NB4 (cell line): ENCODE data around the gene SCAI.
"Not testable (repeated sequence)": the region's sequence is repeated elsewhere in the genome, so short reads cannot be mapped to it uniquely, and the experiment has no call there.

Source experiments
- DNase-seq: peaks from one replicate; pipeline ENCODE4 v3.0.0; 2010; ENCODE audit warnings: low read depth
- H3K4me3 ChIP-seq: one replicate; pipeline ENCODE4 v1.5.1; 2011; ENCODE audit warnings: mild to moderate bottlenecking, low read depth, low read length, moderate library complexity
- MYC ChIP-seq: IDR thresholded peaks from 2 replicates; pipeline ENCODE4 v1.6.1; 2011; ENCODE audit warnings: low read depth, low read length
- POLR2A ChIP-seq: IDR thresholded peaks from 2 replicates; pipeline ENCODE4 v1.6.1; 2011; ENCODE audit warnings: mild to moderate bottlenecking; ENCODE audit not compliant: insufficient read length; ENCODE audit errors: extremely low read depth
- TF ChIP-seq, protein P1 (sequence below): IDR thresholded peaks from one replicate; pipeline ENCODE4 v1.5.1; 2012; ENCODE audit warnings: low read depth, low read length
- TF ChIP-seq, protein P2 (sequence below): IDR thresholded peaks from 2 replicates; pipeline ENCODE4 v1.6.1; 2011; ENCODE audit warnings: low read depth, low read length

Gene SCAI

DNA sequence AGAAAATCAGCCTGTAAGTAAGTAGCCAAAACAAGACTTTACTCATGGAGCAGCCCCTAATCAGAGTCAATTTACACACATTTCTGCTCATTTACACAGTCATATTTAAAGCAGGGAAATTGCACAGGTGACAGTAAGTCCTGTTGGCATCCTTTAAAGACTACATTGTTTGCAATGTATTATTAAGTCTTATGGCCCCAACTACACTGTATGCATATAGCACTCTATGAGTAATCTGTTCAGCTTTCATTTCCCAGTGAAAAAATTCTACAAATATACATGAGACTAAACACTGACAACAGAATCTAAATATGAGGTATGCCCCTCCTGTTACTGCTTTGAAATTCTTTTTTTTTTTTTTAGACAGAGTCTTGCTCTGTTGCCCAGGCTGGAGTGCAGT is 26.6 kb upstream of the SCAI start:
- H3K4me3 ChIP-seq: no peak overlapping the region
- TF ChIP-seq, protein P1, sequence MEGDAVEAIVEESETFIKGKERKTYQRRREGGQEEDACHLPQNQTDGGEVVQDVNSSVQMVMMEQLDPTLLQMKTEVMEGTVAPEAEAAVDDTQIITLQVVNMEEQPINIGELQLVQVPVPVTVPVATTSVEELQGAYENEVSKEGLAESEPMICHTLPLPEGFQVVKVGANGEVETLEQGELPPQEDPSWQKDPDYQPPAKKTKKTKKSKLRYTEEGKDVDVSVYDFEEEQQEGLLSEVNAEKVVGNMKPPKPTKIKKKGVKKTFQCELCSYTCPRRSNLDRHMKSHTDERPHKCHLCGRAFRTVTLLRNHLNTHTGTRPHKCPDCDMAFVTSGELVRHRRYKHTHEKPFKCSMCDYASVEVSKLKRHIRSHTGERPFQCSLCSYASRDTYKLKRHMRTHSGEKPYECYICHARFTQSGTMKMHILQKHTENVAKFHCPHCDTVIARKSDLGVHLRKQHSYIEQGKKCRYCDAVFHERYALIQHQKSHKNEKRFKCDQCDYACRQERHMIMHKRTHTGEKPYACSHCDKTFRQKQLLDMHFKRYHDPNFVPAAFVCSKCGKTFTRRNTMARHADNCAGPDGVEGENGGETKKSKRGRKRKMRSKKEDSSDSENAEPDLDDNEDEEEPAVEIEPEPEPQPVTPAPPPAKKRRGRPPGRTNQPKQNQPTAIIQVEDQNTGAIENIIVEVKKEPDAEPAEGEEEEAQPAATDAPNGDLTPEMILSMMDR: no peak
- no peak for TF ChIP-seq POLR2A
- TF ChIP-seq MYC: no peak
- TF ChIP-seq, protein P2, sequence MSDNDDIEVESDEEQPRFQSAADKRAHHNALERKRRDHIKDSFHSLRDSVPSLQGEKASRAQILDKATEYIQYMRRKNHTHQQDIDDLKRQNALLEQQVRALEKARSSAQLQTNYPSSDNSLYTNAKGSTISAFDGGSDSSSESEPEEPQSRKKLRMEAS: no peak
- DNase-seq: no peak

DNA sequence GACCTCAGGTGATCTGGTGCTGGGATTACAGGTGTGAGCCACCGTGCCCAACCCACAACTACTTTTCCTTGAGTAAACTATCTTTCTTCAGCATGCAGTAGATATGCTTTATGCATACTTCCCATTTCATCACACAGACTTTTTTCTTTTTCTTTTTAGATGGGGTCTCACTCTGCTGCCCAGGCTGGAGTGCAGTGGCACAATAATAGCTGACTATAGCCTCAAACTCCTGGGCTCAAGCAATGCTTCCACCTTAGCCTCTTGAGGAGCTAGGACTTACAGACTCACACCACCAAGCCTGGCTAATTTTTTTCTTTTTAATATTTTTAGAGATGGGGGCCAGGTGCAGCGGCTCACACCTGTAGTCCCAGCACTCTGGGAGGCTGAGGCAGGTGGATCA is 23.4 kb upstream of the SCAI start:
- no peak for DNase-seq
- no peak overlapping the region for H3K4me3 ChIP-seq
- TF ChIP-seq, protein P1: no peak

DNA sequence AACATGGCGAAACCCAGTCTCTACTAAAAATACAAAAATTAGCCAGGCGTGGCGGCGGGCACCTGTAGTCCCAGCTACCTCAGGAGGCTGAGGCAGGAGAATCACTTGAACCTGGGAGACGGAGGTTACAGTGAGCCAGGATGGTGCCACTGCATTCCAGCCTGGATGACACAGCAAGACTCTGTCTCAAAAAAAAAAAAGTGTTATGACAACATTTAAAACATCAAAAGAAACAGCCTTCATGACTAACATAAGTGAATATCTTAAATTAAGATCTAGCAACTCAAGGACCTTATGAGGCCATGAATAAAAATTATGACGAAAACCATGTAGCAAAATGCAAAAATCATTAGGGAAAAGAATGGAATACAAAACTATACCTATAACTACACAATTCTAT is 19.6 kb upstream of the SCAI start:
- DNase-seq, H3K4me3 ChIP-seq: not testable (repeated sequence)

DNA sequence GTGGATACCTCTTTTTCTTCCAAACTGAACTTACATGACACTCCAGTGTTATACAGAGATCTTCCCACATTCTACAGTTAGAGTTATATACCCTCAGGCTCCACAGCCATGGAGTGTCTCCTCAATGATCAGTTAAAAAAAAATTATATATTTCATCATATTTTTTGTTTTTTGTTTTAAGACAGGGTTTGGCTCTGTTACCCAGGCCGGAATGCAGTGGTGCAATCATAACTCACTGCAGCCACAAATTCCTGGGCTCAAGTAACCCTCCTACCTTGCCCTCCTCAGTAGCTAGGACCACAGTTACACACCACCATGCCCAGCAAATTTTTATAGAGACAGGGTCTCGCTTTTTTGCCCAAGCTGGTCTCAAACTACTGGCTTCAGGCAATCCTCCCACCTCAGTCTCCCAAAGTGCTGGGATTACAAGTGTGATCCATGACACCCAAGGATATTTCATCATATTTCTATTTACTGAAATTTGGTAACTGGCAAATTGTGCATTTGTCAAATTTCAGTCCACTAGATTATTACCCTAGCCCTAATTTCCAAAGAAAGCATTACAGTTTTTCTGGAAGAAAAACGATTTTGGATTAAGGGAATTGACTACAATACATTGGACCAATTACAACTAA is 18.1 kb upstream of the SCAI start:
- no peak overlapping the region for H3K4me3 ChIP-seq
- no peak for DNase-seq
- TF ChIP-seq, protein P2: no peak

DNA sequence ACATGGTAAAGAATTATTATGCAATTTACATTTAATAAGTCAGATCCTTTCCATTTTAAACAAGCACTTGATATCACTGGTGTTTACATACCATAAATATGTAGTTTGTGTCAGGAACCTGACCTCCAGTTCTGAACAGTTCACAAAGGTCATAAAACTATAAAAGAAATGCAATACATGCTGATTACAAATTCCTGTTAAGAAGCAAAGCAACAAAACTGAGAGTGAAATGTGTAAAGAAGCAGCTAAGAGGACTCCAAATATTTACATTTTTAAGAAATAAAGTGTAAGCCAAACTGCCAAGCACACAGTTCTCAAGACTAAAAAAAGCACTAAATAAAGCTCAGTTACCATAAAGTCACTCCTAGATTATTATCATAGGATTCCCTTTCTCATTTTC is 17.4 kb upstream of the SCAI start:
- no peak for DNase-seq
- no peak for TF ChIP-seq POLR2A
- no peak for TF ChIP-seq MYC
- TF ChIP-seq, protein P2: no peak
- TF ChIP-seq, protein P1: no peak
- no peak overlapping the region for H3K4me3 ChIP-seq

DNA sequence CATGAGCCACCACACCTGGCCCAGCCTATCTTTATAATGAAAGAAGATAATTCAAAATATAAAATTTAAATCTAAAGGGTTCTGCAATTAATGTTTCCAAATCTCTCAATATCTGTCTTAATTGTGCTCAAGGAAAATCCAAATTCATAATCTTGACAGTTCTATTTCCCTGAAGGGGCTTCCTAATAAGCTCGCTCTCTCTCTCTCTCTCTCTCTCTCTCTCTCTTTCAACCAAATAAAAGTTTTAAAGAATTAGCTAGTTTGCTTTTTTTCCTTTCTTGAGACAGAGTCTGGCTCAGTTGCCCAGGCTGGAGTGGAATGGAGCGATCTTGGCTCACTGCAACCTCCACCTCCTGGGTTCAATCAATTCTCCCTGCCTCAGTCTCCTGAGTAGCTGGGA is 13.2 kb upstream of the SCAI start:
- H3K4me3 ChIP-seq: no peak overlapping the region
- no peak for DNase-seq

DNA sequence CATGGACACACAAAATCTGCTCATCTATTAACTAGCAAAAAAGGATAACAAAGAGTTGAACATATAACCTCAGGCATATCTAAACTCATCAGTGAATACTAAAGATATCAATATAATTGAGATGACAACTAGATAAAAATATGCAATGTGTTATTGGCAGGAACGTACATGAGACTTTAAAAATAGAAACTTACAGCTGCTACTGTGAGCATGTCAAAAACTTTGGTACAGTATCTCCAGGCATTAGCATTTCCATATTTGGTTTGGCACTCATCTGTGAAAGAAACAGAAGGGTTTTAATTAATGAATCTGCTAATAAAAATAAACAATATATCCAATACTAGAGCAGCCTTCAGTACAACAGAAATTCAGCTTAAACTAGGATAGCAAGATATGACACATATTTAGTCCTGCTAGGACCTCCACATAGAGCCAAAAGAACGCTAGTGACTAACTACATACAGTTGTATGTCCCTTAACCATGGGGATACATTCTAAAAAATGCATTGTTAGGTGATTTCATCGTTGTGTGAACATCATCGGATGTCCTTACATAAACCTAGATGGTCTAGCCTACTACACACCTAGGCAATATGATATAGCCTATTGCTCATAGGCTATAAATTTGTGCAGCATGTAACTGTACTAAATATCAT is 10.5 kb upstream of the SCAI start:
- no peak for DNase-seq
- no peak overlapping the region for H3K4me3 ChIP-seq
- TF ChIP-seq, protein P2: no peak
- TF ChIP-seq, protein P1: no peak

More for the DNA sequence above, 13.2 kb upstream of the SCAI start:
- no peak for TF ChIP-seq MYC
- TF ChIP-seq POLR2A: no peak
- TF ChIP-seq, protein P2: no peak
- TF ChIP-seq, protein P1: no peak
